ENCODE measurements around the gene PLEKHO2. TPM values are rescaled to one million over a fixed set of nuclear protein-coding genes. Genes with fewer than 3 reads are reported as not detected.

The PLEKHO2 gene
- total and polyA plus RNA-seq, 2 experiments from 2014 or later, result 9.0 to 29.4 TPM

DNA sequence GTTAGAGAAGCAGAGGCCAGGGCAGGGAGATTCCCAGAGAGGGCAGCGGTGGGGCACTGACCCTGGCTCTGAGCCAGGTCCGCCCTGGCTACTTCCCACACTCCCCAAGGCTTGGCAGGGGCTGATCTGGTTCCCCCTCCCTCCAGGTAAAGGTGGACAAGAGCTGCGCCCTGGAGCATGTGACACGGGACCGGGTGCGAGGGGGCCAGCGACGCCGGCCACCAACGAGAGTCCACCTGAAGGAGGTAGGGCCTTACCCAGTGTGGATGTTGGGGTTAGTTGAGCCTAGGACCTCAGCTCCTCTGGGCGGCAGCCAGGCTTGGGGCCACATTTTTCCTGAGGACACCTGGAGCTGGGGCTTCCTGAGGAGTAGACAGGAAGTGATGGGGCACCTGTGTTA is 19.6 kb downstream of the PLEKHO2 start (continued):
- TF ChIP-seq ZNF462 (CRISPR knock-in tag; IDR thresholded peaks at IDR 0.05), result no peak
- no peak for TF ChIP-seq ZNF331 (CRISPR knock-in tag; IDR thresholded peaks at IDR 0.05; ENCODE audit: low read depth)

DNA sequence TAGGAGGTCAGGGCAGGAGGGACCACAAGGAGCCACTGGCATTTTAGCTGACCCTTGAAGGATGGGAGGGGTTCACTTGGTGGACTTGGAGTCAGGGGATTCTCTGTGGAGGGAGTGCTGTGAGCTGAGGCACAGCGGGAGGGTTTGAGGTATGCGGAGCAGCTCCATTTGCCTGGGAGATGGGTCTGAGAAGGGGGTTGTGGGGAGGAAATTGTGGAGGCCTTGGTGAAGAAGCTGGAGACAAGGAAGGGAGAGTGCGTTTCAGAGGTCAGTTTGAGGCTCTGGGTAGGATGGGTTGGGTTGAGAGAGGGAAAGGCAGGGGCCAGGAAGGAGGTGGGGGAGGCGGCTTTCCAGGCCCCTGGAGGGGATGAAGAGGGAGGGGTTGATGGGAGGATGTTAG is 20.2 kb downstream of the PLEKHO2 start:
- Histone ChIP-seq H3K4me1 (ENCODE audit: insufficient read depth) (peaks cover 47% of the 10 kb centered on the region), H3K9me2 (ENCODE audit: insufficient read depth) (no peaks in the 10 kb centered on the region), H3F3A (replicated peaks; ENCODE audit: low read depth) (0 out of 2 replicates have a peak, but pooled peaks cover 13% of the 10 kb centered on the region), H3K79me2 (replicated peaks; ENCODE audit: insufficient read depth) (peaks cover 23% of the 10 kb centered on the region), H3K27me3 (ENCODE audit: insufficient read depth) (no peaks in the 10 kb centered on the region), H4K20me1 (replicated peaks; ENCODE audit: insufficient read depth) (peaks cover 12% of the 10 kb centered on the region), H3K27ac (ENCODE audit: low read depth) (peak overlapping the region; percentile 84), H3K36me3 (ENCODE audit: insufficient read depth) (0 out of 2 replicates have a peak, but pooled peaks cover 9% of the 10 kb centered on the region), H3K4me2 (peak overlapping the region; percentile 48; the same call in 1 of the 2 replicates), H2AFZ (no peak overlapping the region), H3K4me3 (no peak overlapping the region)
- Mint-ChIP-seq H3K27ac (peak overlapping the region; percentile 77), H3K9me3 (no peaks in the 10 kb centered on the region; the same call in 2 of the 3 replicates), H3K27me3 (ENCODE audit: insufficient read depth, low read depth, poor library complexity) (peaks cover 22% of the 10 kb centered on the region), H3K4me3 (peak overlapping the region; percentile 8; the same call in 1 of the 3 replicates), H3K4me1 (peaks cover 51% of the 10 kb centered on the region), H3K36me3 (ENCODE audit: low read depth) (peaks cover 73% of the 10 kb centered on the region)
- peak; percentile 16 for ATAC-seq
- DNase-seq (ENCODE audit: low spot score), result peak; percentile 56
- TF ChIP-seq JUNB (IDR thresholded peaks at IDR 0.05; ENCODE audit: unreplicated experiment), result no peak
- TF ChIP-seq ZNF331 (CRISPR knock-in tag; IDR thresholded peaks at IDR 0.05; ENCODE audit: low read depth), result no peak
- no peak for TF ChIP-seq POLR2AphosphoS5 (IDR thresholded peaks at IDR 0.05; ENCODE audit: low read depth)
- TF ChIP-seq EZH2phosphoT487 (IDR thresholded peaks at IDR 0.05; ENCODE audit: unreplicated experiment), result no peak
- no peak for TF ChIP-seq ETS1 (IDR thresholded peaks at IDR 0.05)
- no peak for TF ChIP-seq STAT1 (IDR thresholded peaks at IDR 0.05; ENCODE audit: unreplicated experiment)
- TF ChIP-seq NANOG (IDR thresholded peaks at IDR 0.05; ENCODE audit: borderline replicate concordance), result no peak
- TF ChIP-seq EZH2 (IDR thresholded peaks at IDR 0.05; ENCODE audit: low read depth, unreplicated experiment), result no peak
- TF ChIP-seq REST (IDR thresholded peaks at IDR 0.05; ENCODE audit: unreplicated experiment), result no peak
